HEK293T (cell line): Measurements from ENCODE around the gene ATOH8.

ENCODE experiments used
- BHLHE40 ChIP-seq: fragments of 450-650 bp; IDR thresholded peaks from 2 replicates; pipeline ENCODE4 v1.6.1; 2016; ENCODE audit warnings: mild to moderate bottlenecking, moderate library complexity, borderline replicate concordance
- SUZ12 ChIP-seq: fragments of 450-650 bp; IDR thresholded peaks from 2 replicates; pipeline ENCODE4 v1.6.1; 2016; ENCODE audit warnings: mild to moderate bottlenecking
- TARDBP ChIP-seq: fragments of 450-650 bp; IDR thresholded peaks from 2 replicates; pipeline ENCODE4 v1.6.1; 2016
- ZNF384 ChIP-seq: fragments of 450-650 bp; IDR thresholded peaks from 2 replicates; pipeline ENCODE4 v1.6.1; 2016

DNA sequence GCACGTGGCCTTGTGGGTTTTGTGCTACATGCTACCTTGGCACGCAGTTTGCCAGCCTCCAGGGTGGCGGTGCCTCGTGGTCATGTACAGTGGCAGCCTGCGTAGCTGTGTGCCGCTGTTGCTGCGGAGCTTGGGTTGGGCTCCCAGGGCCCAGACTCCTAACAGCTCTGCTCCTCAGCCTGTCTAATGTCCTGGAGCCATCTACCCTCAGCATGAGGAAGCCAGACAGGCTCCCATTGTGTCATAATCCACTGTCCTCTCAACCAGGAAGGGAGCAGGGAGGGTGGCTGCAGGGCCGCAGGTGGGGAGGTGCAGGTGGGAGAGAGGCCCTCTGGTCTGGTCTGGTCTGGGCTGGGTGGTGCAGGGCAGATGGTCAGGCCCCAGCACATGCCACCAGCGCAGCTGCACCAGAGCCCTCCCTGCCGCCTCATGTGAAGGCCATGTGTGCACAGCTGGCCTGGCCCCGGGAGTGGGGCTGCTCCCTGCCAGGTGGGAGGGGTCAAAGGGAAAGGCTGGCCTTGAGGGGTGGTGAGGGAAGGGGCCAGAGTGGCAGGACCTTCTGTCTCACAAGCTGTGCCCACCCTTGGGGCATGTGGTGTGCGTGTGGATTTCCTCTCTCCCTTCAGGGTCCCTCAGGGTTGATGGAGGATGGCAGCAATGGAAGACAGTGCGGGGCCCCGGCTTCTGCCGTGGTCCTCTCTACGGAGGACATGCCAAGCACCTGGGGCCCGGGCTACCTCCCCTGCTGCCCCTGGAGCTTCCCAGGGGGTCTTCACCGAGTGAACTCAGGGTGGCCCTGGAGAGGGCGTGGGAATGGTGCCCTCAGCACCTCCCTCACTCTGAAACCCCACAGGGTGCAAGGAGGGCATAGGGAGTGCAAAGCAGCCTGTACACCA, 4.8 kb downstream of the ATOH8 start:
- TF ChIP-seq ZNF384 = no peak
- TF ChIP-seq BHLHE40 = no peak
- TF ChIP-seq TARDBP = no peak
- no peak for TF ChIP-seq SUZ12
